ENCODE data around the gene ZNF69.
"Not testable (repeated sequence)": the region's sequence is repeated elsewhere in the genome, so short reads cannot be mapped to it uniquely, and the experiment has no call there.

DNA sequence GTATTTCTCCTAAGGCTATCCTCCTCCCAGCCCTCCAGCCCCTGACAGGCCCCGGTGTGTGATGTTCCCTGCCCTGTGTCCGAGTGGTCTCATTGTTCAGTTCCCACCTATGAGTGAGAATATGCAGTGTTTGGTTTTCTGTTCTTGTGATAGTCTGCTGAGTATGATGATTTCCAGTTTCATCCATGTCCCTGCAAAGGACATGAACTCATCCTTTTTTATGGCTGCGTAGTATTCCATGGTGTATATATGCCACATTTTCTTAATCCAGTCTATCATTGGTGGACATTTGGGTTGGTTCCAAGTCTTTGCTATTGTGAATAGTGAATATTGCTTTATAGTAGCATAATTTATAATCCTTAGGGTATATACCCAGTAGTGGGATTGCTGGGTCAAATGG, 48.2 kb downstream of the ZNF69 start:
- TF ChIP-seq CTCF, POLR2A (IDR thresholded peaks at IDR 0.05): not testable (repeated sequence)

Measured in thyroid gland (tissue), 4 donors.